Mesenchymal stem cell (in vitro differentiated cells and primary cell): ENCODE measurements around the gene CDC42BPA.

ENCODE experiments used
- DNase-seq: peaks from one replicate; pipeline ENCODE4 v3.0.0-alpha.2; 2013
- H2AFZ ChIP-seq: one replicate; pipeline ENCODE4 v1.6.1; 2013; ENCODE audit warnings: low read depth, mild to moderate bottlenecking, control low read depth, inconsistent platforms, low read length, moderate library complexity
- H2AK5ac ChIP-seq: 2 replicates; pipeline ENCODE4 v1.6.1; 2013; ENCODE audit warnings: low read length, moderate library complexity, mild to moderate bottlenecking, inconsistent platforms; ENCODE audit not compliant: severe bottlenecking
- H2BK120ac ChIP-seq: one replicate; pipeline ENCODE4 v1.6.1; 2013; ENCODE audit warnings: low read depth, mild to moderate bottlenecking, inconsistent platforms, low read length, moderate library complexity
- H2BK12ac ChIP-seq, 2 experiments: one replicate each; pipeline ENCODE4 v1.6.1; 2013; ENCODE audit warnings: inconsistent platforms in 2 of 2, low read length in 2 of 2, mild to moderate bottlenecking in 2 of 2, moderate library complexity in 2 of 2, control low read depth in 1 of 2
- H2BK15ac ChIP-seq: one replicate; pipeline ENCODE4 v1.6.1; 2013; ENCODE audit warnings: mild to moderate bottlenecking, low read depth, inconsistent platforms; ENCODE audit not compliant: poor library complexity, severe bottlenecking
- H2BK5ac ChIP-seq: 2 replicates; pipeline ENCODE4 v1.6.1; 2013; ENCODE audit warnings: low read depth, mild to moderate bottlenecking, low read length, control low read depth, inconsistent platforms; ENCODE audit not compliant: poor library complexity, severe bottlenecking
- H3K14ac ChIP-seq, 2 experiments: one replicate each; pipeline ENCODE4 v1.6.1; 2013; ENCODE audit warnings: inconsistent platforms in 2 of 2, low read length in 2 of 2, control low read depth in 1 of 2, mild to moderate bottlenecking in 1 of 2, moderate library complexity in 1 of 2
- H3K18ac ChIP-seq, 2 experiments: one replicate each; pipeline ENCODE4 v1.6.1; 2013; ENCODE audit warnings: inconsistent platforms in 2 of 2, low read length in 2 of 2, control low read depth in 1 of 2, low read depth in 1 of 2, mild to moderate bottlenecking in 1 of 2
- H3K23ac ChIP-seq, 2 experiments: one replicate each; pipeline ENCODE4 v1.6.1; 2013; ENCODE audit warnings: inconsistent platforms in 2 of 2, low read length in 2 of 2, mild to moderate bottlenecking in 2 of 2, moderate library complexity in 2 of 2, control low read depth in 1 of 2
- H3K27ac ChIP-seq: 2 replicates; pipeline ENCODE4 v1.5.1; 2013; ENCODE audit warnings: mild to moderate bottlenecking, moderate library complexity, low read length, control low read depth, inconsistent platforms; ENCODE audit not compliant: poor library complexity, severe bottlenecking
- H3K27me3 ChIP-seq, 2 experiments: 2 replicates each; pipeline versions ENCODE4 v1.6.1 to v1.7.0; 2013; ENCODE audit warnings: low read length in 2 of 2, mild to moderate bottlenecking in 2 of 2, moderate library complexity in 2 of 2, control low read depth in 1 of 2, inconsistent platforms in 1 of 2; ENCODE audit not compliant: control insufficient read depth in 1 of 2, insufficient read depth in 1 of 2
- H3K36me3 ChIP-seq, 2 experiments: 2 replicates each; pipeline versions ENCODE4 v1.6.1 to v1.7.0; 2013; ENCODE audit warnings: low read length in 2 of 2, control low read depth in 1 of 2, inconsistent platforms in 1 of 2, low read depth in 1 of 2, mild to moderate bottlenecking in 1 of 2; ENCODE audit not compliant: insufficient read depth in 2 of 2, control insufficient read depth in 1 of 2
- H3K4ac ChIP-seq, 2 experiments: one replicate each; pipeline ENCODE4 v1.6.1; 2013; ENCODE audit warnings: inconsistent platforms in 2 of 2, low read length in 2 of 2, mild to moderate bottlenecking in 2 of 2, moderate library complexity in 2 of 2, control low read depth in 1 of 2, low read depth in 1 of 2
- H3K4me1 ChIP-seq: 2 replicates; pipeline ENCODE4 v1.6.1; 2013; ENCODE audit warnings: low read depth, low read length, control low read depth; ENCODE audit not compliant: control insufficient read depth, insufficient read depth
- H3K4me2 ChIP-seq: 2 replicates; pipeline ENCODE4 v1.6.1; 2013; ENCODE audit warnings: low read length, mild to moderate bottlenecking, inconsistent platforms; ENCODE audit not compliant: poor library complexity, severe bottlenecking
- H3K4me3 ChIP-seq, 2 experiments: 2 replicates each; pipeline versions ENCODE4 v1.5.1 to v1.7.0; 2013; ENCODE audit warnings: low read length in 2 of 2, mild to moderate bottlenecking in 2 of 2, control low read depth in 1 of 2, low read depth in 1 of 2; ENCODE audit not compliant: insufficient read depth in 1 of 2
- H3K79me1 ChIP-seq: replicated peaks from 2 replicates; pipeline ENCODE4 v1.6.1; 2013; ENCODE audit warnings: mild to moderate bottlenecking, control low read depth, low read length, inconsistent platforms; ENCODE audit not compliant: poor library complexity, severe bottlenecking
- H3K9ac ChIP-seq: 2 replicates; pipeline ENCODE4 v1.7.0; 2013; ENCODE audit warnings: mild to moderate bottlenecking, low read length, moderate library complexity
- H3K9me3 ChIP-seq: 2 replicates; pipeline ENCODE4 v1.7.0; 2013; ENCODE audit warnings: mild to moderate bottlenecking, low read length; ENCODE audit not compliant: control insufficient read depth
- H4K8ac ChIP-seq: one replicate; pipeline ENCODE4 v1.6.1; 2013; ENCODE audit warnings: inconsistent platforms, mild to moderate bottlenecking, low read length, moderate library complexity
- H4K91ac ChIP-seq: one replicate; pipeline ENCODE4 v1.6.1; 2013; ENCODE audit warnings: mild to moderate bottlenecking, low read length, inconsistent platforms
- WGBS: methylation state at CpG from one replicate; pipeline ENCODE4 v1.1.7; 2013; ENCODE audit warnings: mixed read lengths; 5-methylcytosine and 5-hydroxymethylcytosine counted together

The CDC42BPA gene

DNA sequence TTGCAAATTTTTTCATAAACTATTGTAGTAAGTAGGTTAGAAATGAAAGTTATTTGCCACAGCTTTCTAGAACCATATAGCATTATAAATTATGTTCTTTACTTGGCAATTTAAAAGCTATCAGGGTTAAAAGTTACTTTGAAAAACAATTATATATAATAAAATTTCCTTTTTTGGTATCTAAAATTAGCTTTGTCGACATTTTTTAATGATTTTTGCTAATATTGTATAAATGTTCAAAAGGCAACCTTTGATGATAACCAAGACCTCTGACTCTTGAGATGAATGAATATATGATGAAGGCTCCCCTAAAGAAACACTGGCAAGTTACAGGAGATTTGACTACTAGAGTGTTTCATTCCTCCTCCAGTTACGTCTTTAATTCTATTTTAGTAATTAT, 121.2 kb downstream of the CDC42BPA start:
- H2AK5ac ChIP-seq: no peak overlapping the region
- H3K14ac ChIP-seq: no peak overlapping the region
- H3K4ac ChIP-seq: no peak overlapping the region
- H2BK15ac ChIP-seq: no peak overlapping the region
- peaks cover 7% of the 10 kb centered on the region for H3K79me1 ChIP-seq
- no peak overlapping the region for H2BK120ac ChIP-seq
- H4K8ac ChIP-seq: no peak overlapping the region
- H3K18ac ChIP-seq: no peak overlapping the region
- DNase-seq: no peak
- H3K4me2 ChIP-seq: no peak overlapping the region
- H3K36me3 ChIP-seq: peaks cover 0 to 9% of the 10 kb centered on the region in 2 experiments
- no peak overlapping the region for H2BK12ac ChIP-seq
- no peak overlapping the region for H4K91ac ChIP-seq
- no peaks in the 10 kb centered on the region for H3K27me3 ChIP-seq
- no peak overlapping the region for H2BK5ac ChIP-seq
- H3K27ac ChIP-seq: no peak overlapping the region
- WGBS: no CpG with 5 or more reads among the region's 2 CpGs
- H3K9ac ChIP-seq: no peak overlapping the region
- H3K23ac ChIP-seq: no peak overlapping the region
- H3K4me1 ChIP-seq: no peaks in the 10 kb centered on the region
- H3K9me3 ChIP-seq: no peaks in the 10 kb centered on the region
- H3K4me3 ChIP-seq: no peak overlapping the region
- H2AFZ ChIP-seq: no peak overlapping the region

DNA sequence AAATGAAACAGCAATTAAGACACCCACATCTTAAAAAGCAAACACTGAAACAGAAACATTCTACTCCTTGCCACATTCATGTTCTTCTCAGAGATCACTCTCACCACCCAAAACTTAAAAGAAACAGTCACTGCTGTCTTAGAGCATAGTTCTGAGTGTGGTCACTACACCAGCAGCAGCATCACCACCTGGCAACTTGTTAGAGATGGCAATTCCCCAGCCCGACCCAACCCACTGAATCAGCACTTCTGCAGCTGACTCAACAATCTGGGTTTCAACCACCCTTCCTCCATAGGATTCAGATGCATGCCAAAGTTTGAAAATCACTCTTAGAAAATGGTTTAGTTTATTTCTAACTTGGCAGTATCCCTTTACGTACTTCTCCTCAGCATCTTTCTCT, 126.1 kb downstream of the CDC42BPA start:
- Histone ChIP-seq H2AK5ac (no peak overlapping the region), H3K4me2 (no peak overlapping the region), H4K8ac (no peak overlapping the region), H3K23ac (no peak overlapping the region), H3K18ac (no peak overlapping the region), H2BK12ac (no peak overlapping the region), H3K27me3 (no peaks in the 10 kb centered on the region), H2BK120ac (no peak overlapping the region), H3K14ac (no peak overlapping the region), H3K9me3 (no peaks in the 10 kb centered on the region), H3K4me1 (no peaks in the 10 kb centered on the region), H3K79me1 (peaks cover 9% of the 10 kb centered on the region), H3K27ac (no peak overlapping the region), H3K4ac (no peak overlapping the region), H2BK5ac (no peak overlapping the region), H3K36me3 (peaks cover 0 to 3% of the 10 kb centered on the region in 2 experiments), H2AFZ (no peak overlapping the region), H3K4me3 (peak overlapping the region in 1 of 2 experiments; percentile 30), H4K91ac (no peak overlapping the region), H3K9ac (peak overlapping the region; percentile 81), H2BK15ac (no peak overlapping the region)
- WGBS: 76% methylated on average over 2 of the region's 2 CpGs
- DNase-seq: peak; percentile 69

DNA sequence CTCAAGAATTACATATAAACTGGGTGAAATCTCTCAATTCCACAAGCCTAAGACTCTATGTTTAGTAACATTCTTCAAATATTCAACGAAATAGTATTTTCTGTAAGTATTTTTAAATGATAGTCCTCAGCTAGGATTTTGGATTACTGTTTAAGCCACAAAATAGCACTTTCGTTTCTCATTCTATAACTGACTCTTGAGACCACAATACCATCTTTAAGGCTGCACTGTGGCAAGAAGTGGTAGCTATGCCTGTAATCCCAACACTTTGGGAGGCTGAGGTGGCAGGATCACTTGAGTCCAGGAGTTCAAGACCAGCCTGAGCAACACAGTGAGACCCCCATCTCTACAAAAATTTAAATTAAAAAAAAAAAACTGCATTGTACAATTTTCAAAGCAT, 126.7 kb downstream of the CDC42BPA start:
- H3K14ac ChIP-seq: no peak overlapping the region
- no peak overlapping the region for H3K18ac ChIP-seq

GRCh38 chr1:227190321-227190720, 128.0 kb downstream of the CDC42BPA start:
- no peak for DNase-seq
- H3K79me1 ChIP-seq: peaks cover 17% of the 10 kb centered on the region
- no peak overlapping the region for H3K4ac ChIP-seq
- H3K4me1 ChIP-seq: no peaks in the 10 kb centered on the region
- no peak overlapping the region for H4K91ac ChIP-seq
- H2AFZ ChIP-seq: no peak overlapping the region
- H3K23ac ChIP-seq: no peak overlapping the region
- H3K9ac ChIP-seq: peak overlapping the region; percentile 6
- H3K4me2 ChIP-seq: no peak overlapping the region
- no peak overlapping the region for H4K8ac ChIP-seq
- H2AK5ac ChIP-seq: no peak overlapping the region
- H3K36me3 ChIP-seq: peaks cover 0 to 3% of the 10 kb centered on the region in 2 experiments
- no peak overlapping the region for H3K4me3 ChIP-seq
- H3K9me3 ChIP-seq: no peaks in the 10 kb centered on the region
- H2BK15ac ChIP-seq: no peak overlapping the region
- H3K27ac ChIP-seq: no peak overlapping the region
- no peak overlapping the region for H2BK5ac ChIP-seq
- no peaks in the 10 kb centered on the region for H3K27me3 ChIP-seq
- H3K18ac ChIP-seq: no peak overlapping the region
- no peak overlapping the region for H2BK12ac ChIP-seq
- no CpG with 5 or more reads among the region's 2 CpGs for WGBS
- H2BK120ac ChIP-seq: no peak overlapping the region
- no peak overlapping the region for H3K14ac ChIP-seq

More for the DNA sequence above, 126.7 kb downstream of the CDC42BPA start:
- Histone ChIP-seq H2AFZ (no peak overlapping the region), H3K9me3 (no peaks in the 10 kb centered on the region), H3K9ac (peak overlapping the region; percentile 81), H4K8ac (no peak overlapping the region), H3K4me1 (no peaks in the 10 kb centered on the region), H3K79me1 (peaks cover 9% of the 10 kb centered on the region), H4K91ac (no peak overlapping the region), H3K27ac (no peak overlapping the region), H2BK15ac (no peak overlapping the region), H3K27me3 (no peaks in the 10 kb centered on the region), H3K36me3 (peaks cover 0 to 3% of the 10 kb centered on the region in 2 experiments), H3K4me3 (no peak overlapping the region), H3K4me2 (no peak overlapping the region), H3K23ac (no peak overlapping the region), H2AK5ac (no peak overlapping the region), H2BK5ac (no peak overlapping the region), H2BK12ac (no peak overlapping the region), H3K4ac (no peak overlapping the region), H2BK120ac (no peak overlapping the region)
- WGBS: 92% methylated on average over 1 of the region's 2 CpGs
- no peak for DNase-seq
